ENCODE measurements around the gene PSMD2.
A peak's percentile ranks its signal among the peaks of the same experiment; 100 is the strongest.
"Not testable (repeated sequence)": the region's sequence is repeated elsewhere in the genome, so short reads cannot be mapped to it uniquely, and the experiment has no call there.

PSMD2 gene

GRCh38 chr3:184298759-184299487 is at the start of gene PSMD2:
TSS of gene PSMD2 (plus strand) at chr3:184299241. CDS start at chr3:184299267, 26 bp downstream.
- DNase-seq (ENCODE audit: low read depth in 2 of 2), result peak; percentile 96 to 97

- DNase-seq (ENCODE audit: low read depth in 2 of 2), result peak; percentile 89 to 92
These were observed 49.5 kb upstream of the PSMD2 start, which contains the start of gene EEF1AKMT4 for GRCh38 chr3:184249412-184250166. TSS of gene EEF1AKMT4 (plus strand) at chr3:184249672. CDS start at chr3:184249695, 23 bp downstream.

- peak; percentile 67 to 81 for DNase-seq (ENCODE audit: low read depth in 2 of 2)
These were observed 48.7 kb upstream of the PSMD2 start for GRCh38 chr3:184250167-184250828.

DNA sequence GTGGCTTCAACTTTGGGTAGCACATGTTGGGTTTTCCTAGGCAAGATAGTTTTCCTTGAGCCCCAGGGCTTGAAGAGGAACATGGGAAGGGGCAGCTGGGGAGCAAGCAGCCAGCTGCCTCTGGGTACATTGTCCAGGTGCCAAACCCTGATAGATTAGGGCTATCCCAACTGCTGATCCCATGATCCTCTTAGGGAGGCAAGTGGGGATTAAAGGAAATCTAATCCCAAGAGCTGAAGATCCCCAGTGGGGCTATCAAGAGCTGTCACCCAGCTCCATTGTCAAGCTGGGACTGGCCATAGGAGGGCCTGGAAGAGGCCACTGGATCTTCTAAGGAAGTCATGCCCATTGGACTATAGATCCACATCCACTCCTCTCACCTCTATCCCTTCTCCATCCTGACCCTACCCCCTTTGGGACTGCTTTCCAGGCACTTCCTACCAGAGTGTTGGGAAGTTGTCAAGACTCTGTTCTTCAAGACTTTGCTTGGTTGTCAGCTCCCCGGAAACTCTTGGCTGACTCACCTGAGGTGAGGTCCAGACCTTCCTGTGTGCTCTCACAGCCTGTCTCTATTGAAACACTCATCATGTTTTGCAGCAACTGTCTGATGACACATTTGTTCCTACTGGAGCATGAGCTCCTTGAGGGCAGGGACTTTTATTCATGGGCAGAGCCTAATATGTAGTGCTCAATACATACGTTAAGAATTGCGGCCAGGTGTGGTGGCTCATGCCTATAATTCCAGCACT is 43.6 kb upstream of the PSMD2 start:
- no peak for DNase-seq (ENCODE audit: low read depth in 2 of 2)

- no peak for DNase-seq (ENCODE audit: low read depth in 2 of 2)
These were observed 41.7 kb upstream of the PSMD2 start for GRCh38 chr3:184257083-184257915.

DNA sequence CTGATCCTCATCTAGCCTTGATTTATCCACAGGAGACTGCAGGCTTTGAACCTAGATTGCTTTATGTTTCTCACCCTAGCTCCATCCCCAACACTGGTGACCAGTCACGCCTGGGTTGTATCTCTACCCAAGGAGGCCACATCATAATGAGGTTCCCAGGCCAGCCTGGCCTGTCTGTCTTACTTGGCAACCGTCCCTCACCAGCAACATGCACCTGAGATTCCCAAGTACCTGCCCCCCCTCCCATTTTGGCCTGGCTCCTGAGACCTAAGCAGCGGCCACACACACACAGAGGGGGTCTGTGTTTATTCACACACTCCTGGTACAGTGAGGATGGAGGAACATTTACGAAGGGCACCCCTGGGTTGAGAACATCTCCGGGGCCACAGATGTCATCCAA is 40.1 kb upstream of the PSMD2 start:
- no peak for DNase-seq (ENCODE audit: low read depth in 2 of 2)

- no peak for DNase-seq (ENCODE audit: low read depth in 2 of 2)
These were observed 39.6 kb upstream of the PSMD2 start for GRCh38 chr3:184259396-184259877.

DNA sequence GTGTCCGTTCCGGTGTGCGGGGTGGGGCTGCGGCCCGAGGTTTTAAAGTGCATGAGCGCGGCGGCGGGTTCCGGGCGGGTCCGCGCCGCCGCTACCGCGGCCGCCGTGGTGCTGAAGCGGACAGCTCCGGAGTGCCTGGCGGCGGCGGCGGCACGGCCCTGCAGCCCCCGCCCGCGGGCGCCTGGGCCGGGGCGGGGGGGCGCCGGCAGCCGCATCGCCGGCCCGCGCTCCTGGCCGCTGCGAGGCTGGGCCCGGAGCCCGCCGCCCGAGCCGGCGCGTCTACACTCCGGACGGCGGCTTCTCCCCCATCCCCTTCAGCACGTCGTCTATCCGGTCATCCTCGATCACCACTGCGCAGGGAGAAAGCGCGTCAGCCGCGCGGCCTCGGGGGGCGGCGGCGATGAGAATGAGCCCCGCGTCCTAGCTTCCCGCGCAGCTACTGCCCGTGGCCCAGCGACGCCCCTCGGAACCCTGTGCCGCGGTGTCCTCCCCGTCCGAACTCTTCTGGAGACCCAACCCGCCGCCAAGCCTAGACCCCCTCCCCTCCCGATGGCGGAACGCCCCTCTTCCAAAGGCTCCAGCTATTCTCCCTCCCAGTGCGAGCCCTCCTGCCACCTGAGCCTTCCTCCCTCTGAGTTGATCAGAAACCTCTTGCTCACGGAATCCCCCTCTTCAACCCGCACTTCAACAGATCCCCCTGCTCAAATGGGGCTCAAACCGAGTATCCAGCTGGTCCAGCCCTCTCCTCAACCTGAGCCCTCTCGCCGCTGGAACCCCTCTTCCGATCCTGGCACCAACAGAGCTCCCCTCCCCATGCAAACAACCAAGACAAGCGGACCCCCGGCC is 38.9 kb upstream of the PSMD2 start:
- no peak for DNase-seq (ENCODE audit: low read depth in 2 of 2)

GRCh38 chr3:184260724-184261269 is 38.2 kb upstream of the PSMD2 start:
- DNase-seq (ENCODE audit: low read depth in 2 of 2), result no peak

GRCh38 chr3:184261270-184261853 is 37.7 kb upstream of the PSMD2 start, which contains the start of gene CAMK2N2:
TSS of gene CAMK2N2 (minus strand) at chr3:184261553. CDS start at chr3:184261285, 268 bp downstream.
- peak in 1 of 2 donors; percentile 23 for DNase-seq (ENCODE audit: low read depth in 2 of 2)

DNA sequence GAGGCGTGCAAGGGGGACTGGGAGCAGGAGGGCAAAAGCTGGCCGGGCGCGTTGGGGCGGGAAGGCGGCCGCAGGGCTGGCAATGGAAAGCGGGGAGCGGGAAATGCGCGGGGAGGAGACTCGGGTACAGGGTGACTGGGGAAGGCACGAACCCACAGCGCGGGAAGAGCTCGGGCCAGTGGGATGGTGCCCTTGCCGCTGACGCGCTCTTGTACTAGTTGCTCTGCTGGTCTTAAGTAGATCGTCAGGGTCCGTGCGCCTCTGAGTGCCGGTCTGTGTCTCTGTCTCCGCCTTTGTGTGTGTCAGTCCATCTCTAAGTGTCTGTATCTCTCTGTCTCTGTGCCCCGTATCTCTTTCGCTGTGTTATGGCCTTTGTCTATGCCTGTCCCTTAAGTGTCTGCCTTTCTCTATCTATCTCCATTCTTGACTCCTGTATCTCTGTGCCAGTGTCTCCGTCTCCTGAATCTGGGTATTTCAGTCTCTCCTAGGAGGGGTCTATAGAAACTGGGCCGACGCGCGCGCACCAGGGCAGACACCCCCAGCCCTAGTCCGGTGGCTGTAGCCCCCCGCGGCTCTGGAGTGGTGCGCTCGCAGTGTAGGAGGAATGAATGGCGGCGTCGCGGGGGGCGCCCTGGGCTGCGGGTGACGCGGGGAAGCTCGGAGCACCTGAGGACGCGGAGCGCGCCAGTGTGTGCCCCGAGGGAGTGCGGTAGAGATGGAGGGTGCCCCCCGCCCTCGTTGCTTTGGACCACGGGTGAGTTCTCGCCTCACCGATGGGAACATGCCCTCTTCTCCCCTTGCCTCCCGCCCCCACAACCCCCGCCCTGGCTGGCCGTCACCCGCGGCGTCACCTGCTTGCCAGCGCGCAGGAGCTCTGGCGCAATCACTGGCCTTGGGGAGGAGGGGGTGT is 36.9 kb upstream of the PSMD2 start:
- no peak for DNase-seq (ENCODE audit: low read depth in 2 of 2)

DNA sequence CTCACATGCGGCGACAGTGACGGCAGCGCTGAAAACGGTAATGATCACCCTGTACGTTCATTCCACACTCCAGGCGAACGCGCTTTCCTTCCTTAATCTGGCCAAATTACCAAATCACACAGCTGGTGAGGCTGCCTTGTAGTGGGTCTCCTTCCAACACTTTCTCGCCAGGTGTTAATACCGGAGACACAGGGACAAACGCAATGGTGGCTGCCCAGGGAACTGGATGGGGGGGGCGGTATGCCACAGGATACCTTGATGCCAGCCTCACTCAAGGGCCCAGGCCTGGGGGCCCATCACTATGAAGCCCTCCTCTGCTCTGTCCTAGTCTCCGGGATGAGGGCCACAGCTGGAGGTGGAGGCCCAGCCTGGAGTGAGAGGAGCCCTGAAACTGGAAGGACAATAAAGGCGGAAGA is 36.3 kb upstream of the PSMD2 start:
- no peak for DNase-seq (ENCODE audit: low read depth in 2 of 2)

GRCh38 chr3:184267249-184267648 is 31.8 kb upstream of the PSMD2 start:
- DNase-seq (ENCODE audit: low read depth in 2 of 2), result not testable (repeated sequence)

GRCh38 chr3:184272269-184272668 is 26.8 kb upstream of the PSMD2 start:
- DNase-seq (ENCODE audit: low read depth in 2 of 2), result no peak

DNA sequence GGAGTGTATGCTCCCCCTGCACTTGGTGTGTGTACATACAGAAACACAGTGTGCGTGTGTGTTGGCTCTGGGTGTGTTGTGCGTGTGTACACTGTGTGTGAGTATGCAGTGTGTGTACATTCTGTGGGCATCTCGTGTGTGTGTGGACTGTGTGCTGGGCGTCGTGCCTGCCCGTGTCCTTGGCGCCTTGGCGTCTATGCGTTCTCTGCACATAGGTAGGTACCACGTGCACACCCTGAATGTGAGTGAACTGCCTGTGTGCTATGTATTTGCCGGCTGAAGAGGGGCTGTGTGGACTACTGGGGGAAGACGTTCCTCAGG is 23.7 kb upstream of the PSMD2 start:
- no peak for DNase-seq (ENCODE audit: low read depth in 2 of 2)

GRCh38 chr3:184275961-184276910 is 22.8 kb upstream of the PSMD2 start, which contains the start of gene ECE2:
TSS of gene ECE2 (plus strand) at chr3:184276022. CDS start at chr3:184276154, 132 bp downstream.
- DNase-seq (ENCODE audit: low read depth in 2 of 2), result no peak

- DNase-seq (ENCODE audit: low read depth in 2 of 2), result no peak
These were observed 21.7 kb upstream of the PSMD2 start for GRCh38 chr3:184277366-184277765.

Measured in stimulated activated CD8-positive, alpha-beta memory T cell treated with anti-CD3 and anti-CD28 coated beads, Interleukin-7, amount 100 ng/mL, for 1 hour (primary cell).